Activated CD8-positive, alpha-beta T cell treated with anti-CD3 and anti-CD28 coated beads for 36 hours (primary cell): ENCODE results near the gene GNLY. TPM values are rescaled to one million over a fixed set of nuclear protein-coding genes. Genes with fewer than 3 reads are reported as not detected.

ENCODE experiments used
- ATAC-seq: fragments of 200-7000 bp; cut with Tn5 transposase; one replicate; pipeline ENCODE4 v1.10.0; 2021; ENCODE audit warnings: mild to moderate bottlenecking, moderate library complexity
- CTCF ChIA-PET: fragments of 350-600 bp; sonication (Branson Sonifier 250); formaldehyde crosslinking; loops from one replicate; lab custom pipeline; 2021; ENCODE audit warnings: antibody characterized with exemption; lab: Charles Lee
- POLR2A ChIA-PET: fragments of 350-600 bp; sonication (Branson Sonifier 250); formaldehyde crosslinking; loops from one replicate; lab custom pipeline; 2021; ENCODE audit warnings: antibody characterized with exemption; lab: Charles Lee
- DNase-seq: peaks from one replicate; pipeline ENCODE4 v3.0.0-alpha.2; 2020
- H3K27ac Mint-ChIP-seq: one replicate; pipeline ENCODE4 v1.8.0; 2021; ENCODE audit warnings: mild to moderate bottlenecking, mixed read lengths
- H3K27me3 Mint-ChIP-seq: one replicate; pipeline ENCODE4 v1.8.0; 2021; ENCODE audit warnings: mixed read lengths
- H3K36me3 Mint-ChIP-seq: one replicate; pipeline ENCODE4 v1.8.0; 2021; ENCODE audit warnings: low read depth, mixed read lengths
- H3K4me1 Mint-ChIP-seq: one replicate; pipeline ENCODE4 v1.8.0; 2021; ENCODE audit warnings: low read depth, mixed read lengths
- H3K4me3 Mint-ChIP-seq: one replicate; pipeline ENCODE4 v1.8.0; 2021; ENCODE audit warnings: mild to moderate bottlenecking, moderate library complexity, mixed read lengths
- H3K9me3 Mint-ChIP-seq: one replicate; pipeline ENCODE4 v1.8.0; 2021; ENCODE audit warnings: mixed read lengths
- intact Hi-C: fragments of 100-400 bp; cut with micrococcal nuclease; formaldehyde crosslinking; loops from one replicate; pipeline ENCODE4 v1.10.0; 2022
- total RNA-seq, 2 experiments: library from RNA; stranded (reverse); gene quantifications; one replicate each; pipeline ENCODE4 v1.2.3, GENCODE V29; 2021
- TF ChIP-seq, protein P1 (sequence below): fragments of 200-600 bp; IDR thresholded peaks from one replicate; pipeline ENCODE4 v1.8.0; 2022; ENCODE audit warnings: antibody characterized with exemption, mild to moderate bottlenecking

GNLY gene
- total RNA-seq, 2 experiments from 2014 or later: 46.7 to 52.6 TPM

DNA sequence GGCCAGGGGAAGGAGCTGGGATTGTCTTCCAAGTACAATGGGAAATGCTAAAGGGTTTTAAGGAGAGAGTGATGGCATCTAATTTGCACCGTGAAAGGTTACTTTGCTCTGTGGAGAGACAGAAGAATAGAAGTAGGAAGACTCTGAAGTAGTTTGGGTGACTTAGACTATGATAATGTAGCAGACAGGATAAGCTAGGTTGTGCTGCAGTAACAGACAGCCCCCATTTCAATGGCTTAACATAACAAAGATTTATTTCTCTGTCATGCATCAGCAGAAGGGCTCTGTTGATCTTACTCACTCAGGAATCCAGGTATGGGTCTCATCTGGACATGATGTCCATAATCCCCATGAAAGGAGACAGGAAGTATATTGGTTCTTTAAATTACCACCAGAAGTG, 26.4 kb downstream of the GNLY start:
- ATAC-seq (no peak), DNase-seq (no peak)
- POLR2A ChIA-PET: interaction anchor here (1.2 kb wide), 1 partner anchor 8 kb away, joined by 4 read pairs; no protein-coding TSS in a partner anchor
- TF ChIP-seq, protein P1, sequence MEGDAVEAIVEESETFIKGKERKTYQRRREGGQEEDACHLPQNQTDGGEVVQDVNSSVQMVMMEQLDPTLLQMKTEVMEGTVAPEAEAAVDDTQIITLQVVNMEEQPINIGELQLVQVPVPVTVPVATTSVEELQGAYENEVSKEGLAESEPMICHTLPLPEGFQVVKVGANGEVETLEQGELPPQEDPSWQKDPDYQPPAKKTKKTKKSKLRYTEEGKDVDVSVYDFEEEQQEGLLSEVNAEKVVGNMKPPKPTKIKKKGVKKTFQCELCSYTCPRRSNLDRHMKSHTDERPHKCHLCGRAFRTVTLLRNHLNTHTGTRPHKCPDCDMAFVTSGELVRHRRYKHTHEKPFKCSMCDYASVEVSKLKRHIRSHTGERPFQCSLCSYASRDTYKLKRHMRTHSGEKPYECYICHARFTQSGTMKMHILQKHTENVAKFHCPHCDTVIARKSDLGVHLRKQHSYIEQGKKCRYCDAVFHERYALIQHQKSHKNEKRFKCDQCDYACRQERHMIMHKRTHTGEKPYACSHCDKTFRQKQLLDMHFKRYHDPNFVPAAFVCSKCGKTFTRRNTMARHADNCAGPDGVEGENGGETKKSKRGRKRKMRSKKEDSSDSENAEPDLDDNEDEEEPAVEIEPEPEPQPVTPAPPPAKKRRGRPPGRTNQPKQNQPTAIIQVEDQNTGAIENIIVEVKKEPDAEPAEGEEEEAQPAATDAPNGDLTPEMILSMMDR: no peak
- Mint-ChIP-seq H3K36me3 (no peaks in the 10 kb centered on the region), H3K9me3 (no peaks in the 10 kb centered on the region), H3K4me3 (no peak overlapping the region), H3K27me3 (no peaks in the 10 kb centered on the region), H3K27ac (no peak overlapping the region), H3K4me1 (no peaks in the 10 kb centered on the region)
- intact Hi-C loops: no loop called here
- CTCF ChIA-PET: interaction anchor here (0.8 to 4.0 kb wide), 6 partner anchors 9 to 93 kb away, joined by 3 to 36 read pairs (median 5); no protein-coding TSS in a partner anchor

DNA sequence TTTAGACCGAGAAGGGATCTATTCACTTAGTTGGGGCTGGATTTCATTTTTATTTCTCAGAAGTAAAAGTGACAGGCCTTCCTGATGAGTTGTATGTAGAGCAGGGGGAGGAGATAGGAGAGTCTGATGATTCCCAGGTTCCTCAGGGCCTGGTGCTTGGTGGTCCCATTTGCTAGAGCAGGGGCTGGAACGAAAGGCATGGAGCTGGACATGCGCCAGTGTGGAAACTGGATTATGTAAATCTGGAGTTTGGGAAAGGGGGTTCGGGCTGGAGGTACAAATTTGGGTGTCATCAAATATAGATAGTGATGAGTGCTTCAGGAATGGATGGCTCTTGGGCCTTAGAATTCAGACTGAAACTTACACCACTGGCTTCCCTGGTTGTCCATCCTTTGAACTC, 27.5 kb downstream of the GNLY start:
- ChIA-PET POLR2A (interaction anchor here (0.9 to 1.2 kb wide), 2 partner anchors 10 to 57 kb away, joined by 3 to 4 read pairs; no protein-coding TSS in a partner anchor), CTCF (interaction anchor here (1.2 to 4.0 kb wide), 2 partner anchors 8 to 94 kb away, joined by 3 to 36 read pairs; no protein-coding TSS in a partner anchor)
- Mint-ChIP-seq H3K4me3 (no peak overlapping the region), H3K9me3 (no peaks in the 10 kb centered on the region), H3K36me3 (no peaks in the 10 kb centered on the region), H3K4me1 (no peaks in the 10 kb centered on the region), H3K27ac (no peak overlapping the region), H3K27me3 (no peaks in the 10 kb centered on the region)
- TF ChIP-seq, protein P1: no peak
- DNase-seq (no peak), ATAC-seq (no peak)
- intact Hi-C loops: no loop called here

DNA sequence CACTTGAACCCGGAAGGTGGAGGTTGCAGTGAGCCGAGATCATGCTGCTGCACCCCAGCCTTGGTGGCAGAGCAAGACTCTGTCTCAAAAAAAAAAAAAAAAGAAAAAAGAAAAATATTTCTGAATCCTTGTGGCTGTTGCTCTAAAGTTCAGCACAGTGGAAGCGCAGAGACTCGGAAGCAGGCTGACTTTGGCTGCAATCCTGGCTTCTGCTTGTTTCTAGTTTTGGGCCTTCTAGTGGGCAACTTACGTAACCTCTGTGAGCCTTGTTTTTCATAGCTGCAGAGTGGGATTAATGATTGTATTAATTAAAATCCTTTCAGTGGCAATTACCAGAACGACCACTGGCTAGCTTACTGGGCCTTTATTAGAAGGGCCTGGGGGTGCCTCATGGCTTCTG, 28.4 kb downstream of the GNLY start:
- no peaks in the 10 kb centered on the region for H3K4me1 Mint-ChIP-seq
- DNase-seq (no peak), ATAC-seq (no peak)
- H3K27me3 Mint-ChIP-seq: no peaks in the 10 kb centered on the region
- no peaks in the 10 kb centered on the region for H3K36me3 Mint-ChIP-seq
- TF ChIP-seq, protein P1: no peak
- H3K4me3 Mint-ChIP-seq: no peak overlapping the region
- H3K27ac Mint-ChIP-seq: no peak overlapping the region
- H3K9me3 Mint-ChIP-seq: no peaks in the 10 kb centered on the region
- ChIA-PET POLR2A (interaction anchor here (0.9 kb wide), 1 partner anchor 58 kb away, joined by 3 read pairs; no protein-coding TSS in a partner anchor), CTCF (interaction anchor here (1.2 to 5.2 kb wide), 2 partner anchors 15 to 93 kb away, joined by 3 to 23 read pairs; no protein-coding TSS in a partner anchor)
- intact Hi-C loops: no loop called here

DNA sequence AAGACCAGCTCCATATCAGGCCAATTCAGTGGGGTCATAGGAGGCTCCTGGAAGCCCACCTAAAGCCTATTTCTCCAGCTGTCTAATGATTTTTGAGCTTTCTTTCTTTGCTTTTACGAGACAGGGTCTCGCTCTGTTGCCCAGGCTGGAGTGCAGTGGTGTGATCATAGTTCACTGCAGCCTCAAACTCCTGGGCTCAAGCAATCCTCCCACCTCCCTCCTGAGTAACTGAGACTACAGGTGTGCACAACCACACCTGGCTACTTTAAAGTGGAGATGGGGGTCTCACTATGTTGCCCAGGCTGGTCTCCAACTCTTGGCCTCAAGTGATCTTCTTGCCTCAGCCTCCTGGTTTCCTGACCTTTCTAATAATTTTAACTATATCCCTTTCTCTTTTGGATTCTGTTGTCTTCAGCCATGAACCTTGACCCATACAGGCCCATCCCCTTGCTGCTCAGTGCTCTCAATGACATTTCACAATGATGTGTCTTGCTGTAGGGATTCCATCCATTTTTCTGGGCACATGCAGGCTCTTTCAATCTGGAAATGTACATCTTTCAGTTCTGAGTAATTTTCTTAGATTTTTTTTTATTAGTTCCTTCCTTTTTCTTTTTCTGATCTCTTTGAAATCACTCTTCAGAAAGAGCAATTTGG, 29.7 kb downstream of the GNLY start:
- H3K27me3 Mint-ChIP-seq: peaks cover 6% of the 10 kb centered on the region
- intact Hi-C loops: no loop called here
- no peak overlapping the region for H3K27ac Mint-ChIP-seq
- H3K4me1 Mint-ChIP-seq: no peaks in the 10 kb centered on the region
- no peaks in the 10 kb centered on the region for H3K9me3 Mint-ChIP-seq
- ATAC-seq (no peak), DNase-seq (no peak)
- ChIA-PET CTCF (interaction anchor here (1.0 to 5.2 kb wide), 5 partner anchors 11 to 90 kb away, joined by 4 to 26 read pairs (median 4); no protein-coding TSS in a partner anchor), POLR2A (interaction anchor here (0.6 kb wide), 1 partner anchor 90 kb away, joined by 4 read pairs; no protein-coding TSS in a partner anchor)
- no peaks in the 10 kb centered on the region for H3K36me3 Mint-ChIP-seq
- TF ChIP-seq, protein P1: no peak
- no peak overlapping the region for H3K4me3 Mint-ChIP-seq

DNA sequence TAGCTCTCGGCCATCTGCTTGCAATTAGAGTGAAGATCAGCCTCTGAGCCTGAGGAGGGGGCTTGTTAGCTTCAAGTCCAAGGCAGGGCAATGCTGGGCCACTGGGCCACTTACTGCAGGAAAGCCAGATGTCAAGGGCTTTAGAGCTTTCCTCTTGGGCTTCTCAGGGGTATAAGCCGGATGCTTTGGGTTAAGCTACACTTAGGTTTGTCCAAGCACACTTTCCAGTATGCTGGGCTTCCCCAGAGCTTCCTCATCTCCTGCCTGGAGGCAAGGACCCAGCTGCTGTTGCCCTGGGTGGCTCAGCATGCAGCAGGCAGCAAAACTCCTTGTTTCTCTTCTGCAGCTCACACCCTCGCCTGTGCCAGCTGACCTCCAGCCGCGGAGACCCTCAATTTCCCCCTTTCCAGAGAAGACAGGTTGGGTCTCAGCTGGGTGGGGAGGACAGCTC, 30.6 kb downstream of the GNLY start:
- intact Hi-C loops: loop anchor here (5.0 kb wide), 1 partner anchor 88 kb away; no protein-coding TSS in a partner anchor

More for the DNA sequence above, 30.6 kb downstream of the GNLY start:
- CTCF ChIA-PET: interaction anchor here (1.1 to 5.2 kb wide), 8 partner anchors 10 to 91 kb away, joined by 3 to 26 read pairs (median 6); no protein-coding TSS in a partner anchor
- POLR2A ChIA-PET: interaction anchor here (0.6 kb wide), 1 partner anchor 57 kb away, joined by 4 read pairs; no protein-coding TSS in a partner anchor
- Mint-ChIP-seq H3K36me3 (no peaks in the 10 kb centered on the region), H3K27ac (no peak overlapping the region), H3K4me3 (no peak overlapping the region), H3K27me3 (peaks cover 7% of the 10 kb centered on the region), H3K4me1 (no peaks in the 10 kb centered on the region), H3K9me3 (no peaks in the 10 kb centered on the region)
- ATAC-seq (no peak), DNase-seq (no peak)
- TF ChIP-seq, protein P1: no peak
